Glutamatergic neuron (in vitro differentiated cells): ENCODE measurements around the gene MRPL1. TPM values are rescaled to one million over a fixed set of nuclear protein-coding genes. Genes with fewer than 3 reads are reported as not detected.

Source experiments
- DNase-seq: peaks from one replicate; pipeline ENCODE4 v3.0.0; 2022
- H3K27ac Mint-ChIP-seq: one replicate; pipeline ENCODE4 v1.8.0; 2020; ENCODE audit warnings: mild to moderate bottlenecking, mixed read lengths, inconsistent platforms; ENCODE audit not compliant: unreplicated experiment
- H3K27me3 Mint-ChIP-seq: one replicate; pipeline ENCODE4 v1.8.0; 2020; ENCODE audit warnings: mild to moderate bottlenecking, moderate library complexity, mixed read lengths, inconsistent platforms; ENCODE audit not compliant: unreplicated experiment
- H3K36me3 Mint-ChIP-seq: one replicate; pipeline ENCODE4 v1.8.0; 2020; ENCODE audit warnings: mild to moderate bottlenecking, mixed read lengths, inconsistent platforms; ENCODE audit not compliant: unreplicated experiment
- H3K4me1 Mint-ChIP-seq: one replicate; pipeline ENCODE4 v1.8.0; 2020; ENCODE audit warnings: mild to moderate bottlenecking, low read depth, mixed read lengths, inconsistent platforms; ENCODE audit not compliant: unreplicated experiment
- H3K4me3 Mint-ChIP-seq: one replicate; pipeline ENCODE4 v1.8.0; 2020; ENCODE audit warnings: mild to moderate bottlenecking, mixed read lengths, inconsistent platforms; ENCODE audit not compliant: unreplicated experiment
- H3K9me3 Mint-ChIP-seq: one replicate; pipeline ENCODE4 v1.8.0; 2020; ENCODE audit warnings: mild to moderate bottlenecking, moderate library complexity, mixed read lengths, inconsistent platforms; ENCODE audit not compliant: unreplicated experiment
- CTCF ChIP-seq: fragments of 200-600 bp; sonication (generic); IDR thresholded peaks from one replicate; pipeline ENCODE4 v1.5.0; 2021; ENCODE audit not compliant: partially characterized antibody, unreplicated experiment
- total RNA-seq: library from RNA; stranded (reverse); fragmentation: NEBNext Ultra II Directional; extraction: Animal tissue kit (Norgen Biotek cat#: 25700); gene quantifications from one replicate; pipeline ENCODE4 v1.2.1, GENCODE V29; 2021; ENCODE audit not compliant: unreplicated experiment

The MRPL1 gene
- total RNA-seq, 1 donor from 2014 or later = 20.1 TPM

- Mint-ChIP-seq H3K4me1 (no peaks in the 10 kb centered on the region), H3K9me3 (no peaks in the 10 kb centered on the region), H3K27me3 (no peaks in the 10 kb centered on the region), H3K27ac (no peak overlapping the region), H3K4me3 (no peak overlapping the region), H3K36me3 (no peaks in the 10 kb centered on the region)
- TF ChIP-seq CTCF = no peak
- no peak for DNase-seq
Observed at GRCh38 chr4:77911842-77912450, 49.3 kb downstream of the MRPL1 start.

GRCh38 chr4:77913348-77913747 is 50.7 kb downstream of the MRPL1 start:
- H3K27ac Mint-ChIP-seq = no peak overlapping the region
- no peaks in the 10 kb centered on the region for H3K9me3 Mint-ChIP-seq
- no peak for DNase-seq
- H3K36me3 Mint-ChIP-seq = no peaks in the 10 kb centered on the region
- H3K4me3 Mint-ChIP-seq = no peak overlapping the region
- no peak for TF ChIP-seq CTCF
- H3K27me3 Mint-ChIP-seq = no peaks in the 10 kb centered on the region
- H3K4me1 Mint-ChIP-seq = no peaks in the 10 kb centered on the region

- Mint-ChIP-seq H3K4me3 (no peak overlapping the region), H3K9me3 (no peaks in the 10 kb centered on the region), H3K36me3 (no peaks in the 10 kb centered on the region), H3K4me1 (no peaks in the 10 kb centered on the region), H3K27ac (no peak overlapping the region), H3K27me3 (no peaks in the 10 kb centered on the region)
- no peak for TF ChIP-seq CTCF
- DNase-seq = no peak
Observed at GRCh38 chr4:77917075-77917474, 54.4 kb downstream of the MRPL1 start.

GRCh38 chr4:77917601-77918000 is 55.0 kb downstream of the MRPL1 start:
- no peak for TF ChIP-seq CTCF
- Mint-ChIP-seq H3K27ac (no peak overlapping the region), H3K4me3 (no peak overlapping the region), H3K9me3 (no peaks in the 10 kb centered on the region), H3K4me1 (no peaks in the 10 kb centered on the region), H3K27me3 (no peaks in the 10 kb centered on the region), H3K36me3 (no peaks in the 10 kb centered on the region)
- no peak for DNase-seq

GRCh38 chr4:77920371-77920770 is 57.7 kb downstream of the MRPL1 start:
- no peak for TF ChIP-seq CTCF
- Mint-ChIP-seq H3K27me3 (no peaks in the 10 kb centered on the region), H3K4me3 (no peak overlapping the region), H3K4me1 (no peaks in the 10 kb centered on the region), H3K36me3 (no peaks in the 10 kb centered on the region), H3K27ac (no peak overlapping the region), H3K9me3 (no peaks in the 10 kb centered on the region)
- no peak for DNase-seq
